Dermis lymphatic vessel endothelial cell (primary cell): Measurements from ENCODE around the gene HTR3A. TPM values are rescaled to one million over a fixed set of nuclear protein-coding genes. Genes with fewer than 3 reads are reported as not detected.

Source experiments
- total RNA-seq: library from RNA; depleted of rRNA; stranded (reverse); fragments of >200 nt; gene quantifications from 2 replicates; pipeline ENCODE4 v1.2.1, GENCODE V29; 2014

Gene HTR3A
- not detected in 2 replicates for total RNA-seq

DNA sequence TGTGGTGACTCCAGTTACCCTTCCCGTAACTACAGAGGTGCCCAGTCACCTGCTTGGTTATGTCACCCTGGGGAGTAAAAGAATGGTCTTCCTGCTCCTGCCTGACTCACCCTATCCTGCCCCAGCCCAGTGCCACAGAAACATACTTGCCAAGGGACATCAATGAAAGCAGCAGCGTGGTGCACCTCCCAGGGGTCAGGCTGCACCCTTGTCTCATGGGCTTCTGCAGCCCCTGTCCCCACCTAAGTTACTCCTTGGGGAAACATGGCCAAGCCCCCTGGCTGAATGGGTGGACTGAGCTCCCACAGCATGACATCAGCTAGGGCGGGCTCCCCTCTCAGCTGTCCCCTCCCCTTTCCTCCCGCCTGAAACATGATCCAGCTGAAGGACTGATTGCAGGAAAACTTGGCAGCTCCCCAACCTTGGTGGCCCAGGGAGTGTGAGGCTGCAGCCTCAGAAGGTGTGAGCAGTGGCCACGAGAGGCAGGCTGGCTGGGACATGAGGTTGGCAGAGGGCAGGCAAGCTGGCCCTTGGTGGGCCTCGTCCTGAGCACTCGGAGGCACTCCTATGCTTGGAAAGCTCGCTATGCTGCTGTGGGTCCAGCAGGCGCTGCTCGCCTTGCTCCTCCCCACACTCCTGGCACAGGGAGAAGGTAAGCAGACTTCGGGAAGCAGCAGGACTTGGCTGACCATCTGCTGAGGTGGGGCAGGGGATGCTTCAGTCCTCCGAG is at the start of gene HTR3A:
HTR3A (plus strand) TSS at position 368 of the 730 bp plus-strand sequence; CDS start at position 586, 218 bp downstream.

Other genes with a start within 250 kb of the HTR3A start
- gene ZW10, start 201.4 kb upstream of the HTR3A start, total RNA-seq, result 12.8 and 19.3 TPM in 2 replicates
- not detected in 2 replicates for gene CLDN25, start 195.3 kb upstream of the HTR3A start, total RNA-seq
- 23.3 and 32.7 TPM in 2 replicates for gene USP28, start 99.5 kb upstream of the HTR3A start, total RNA-seq
- gene HTR3B, start 70.3 kb upstream of the HTR3A start, total RNA-seq, result not detected in 2 replicates
- gene ZBTB16, start 84.6 kb downstream of the HTR3A start, total RNA-seq, result 8.3 and 22.4 TPM in 2 replicates